ENCODE results near the gene KCNQ1. TPM values are rescaled to one million over a fixed set of nuclear protein-coding genes. Genes with fewer than 3 reads are reported as not detected.

Gene KCNQ1
- total and polyA plus RNA-seq, 2 of the 13 experiments (the other 11 are each of a cell fraction or from before 2014, with no cell fraction given) = 0.02 to 0.08 TPM

GRCh38 chr11:2795491-2795991, 350.7 kb downstream of the KCNQ1 start:
- H2AFZ ChIP-seq (ENCODE audit: low read length) = no peak overlapping the region
- H3K9ac ChIP-seq (ENCODE audit: insufficient read depth, low read depth, low read length) = no peak overlapping the region
- in situ Hi-C loops (cut with HindIII; ENCODE audit: extremely low pct_ligation_motif_present, low pct_unique_long_range_greater_than_20kb) (no loop called here), intact Hi-C loops (cut with micrococcal nuclease; ENCODE audit: unreplicated experiment) (no loop called here)
- no peaks in the 10 kb centered on the region for H3K79me2 ChIP-seq (ENCODE audit: insufficient read depth, low read length)
- no peaks in the 10 kb centered on the region for H3K9me3 ChIP-seq (ENCODE audit: low read length)
- H4K20me1 ChIP-seq (ENCODE audit: insufficient read depth, low read length) = 0 out of 2 replicates have a peak, but pooled peaks cover 2% of the 10 kb centered on the region
- no TSS peak for BruUV-seq (replicated peaks)
- no peak overlapping the region for H3K4me3 ChIP-seq (replicated peaks in 1 of 3; ENCODE audit: insufficient read depth in 1 of 3, low read depth in 2 of 3, low read length in 3 of 3)
- no peaks in the 10 kb centered on the region for H3K36me3 ChIP-seq (replicated peaks in 1 of 2; ENCODE audit: control insufficient read depth in 1 of 2, insufficient read depth in 2 of 2, low read length in 2 of 2)
- CTCF ChIA-PET (ENCODE audit: low intra/inter-chr PET ratio, low total read pairs) = no interaction called here
- no peak overlapping the region for H3K4me2 ChIP-seq (ENCODE audit: low read depth, low read length)
- 53% methylated on average over 9 of the region's 10 CpGs for WGBS (ENCODE audit: low lambda C conversion rate)
- peaks cover 7% of the 10 kb centered on the region; the same call in 1 of the 2 replicates for H3K4me1 ChIP-seq (ENCODE audit: insufficient read depth, low read length)
- DNase-seq (ENCODE audit: low spot score) (no peak), FAIRE-seq (no peak), ATAC-seq (no peak)
- H3K27me3 ChIP-seq (ENCODE audit: control insufficient read depth in 1 of 2, insufficient read depth in 2 of 2, low read length in 2 of 2) = peaks cover 14 to 75% of the 10 kb centered on the region in 2 experiments
- POLR2A ChIA-PET = no interaction called here
- H3K27ac ChIP-seq (ENCODE audit: extremely low read length, insufficient read depth, low read length) = no peak overlapping the region
- TF ChIP-seq MAFG (CRISPR knock-in tag; IDR thresholded peaks at IDR 0.05) (no peak), CENPT (CRISPR knock-in tag; IDR thresholded peaks at IDR 0.05; ENCODE audit: low read depth) (no peak), FIP1L1 (IDR thresholded peaks at IDR 0.05; ENCODE audit: borderline replicate concordance, insufficient read depth, low read depth, low read length) (no peak), ZNF713 (CRISPR knock-in tag; IDR thresholded peaks at IDR 0.05) (no peak), ZNF317 (CRISPR knock-in tag; IDR thresholded peaks at IDR 0.05) (no peak), ISL2 (CRISPR knock-in tag; IDR thresholded peaks at IDR 0.05) (no peak), ZNF430 (CRISPR knock-in tag; IDR thresholded peaks at IDR 0.05) (no peak), NR2F1 (CRISPR knock-in tag; IDR thresholded peaks at IDR 0.05) (no peak), ZNF839 (CRISPR knock-in tag; IDR thresholded peaks at IDR 0.05; ENCODE audit: borderline replicate concordance) (no peak), PBX2 (CRISPR knock-in tag; IDR thresholded peaks at IDR 0.05) (no peak), ZNF850 (CRISPR knock-in tag; conservative IDR thresholded peaks at IDR 0.05) (no peak)
- TF ChIP-seq, protein P1, sequence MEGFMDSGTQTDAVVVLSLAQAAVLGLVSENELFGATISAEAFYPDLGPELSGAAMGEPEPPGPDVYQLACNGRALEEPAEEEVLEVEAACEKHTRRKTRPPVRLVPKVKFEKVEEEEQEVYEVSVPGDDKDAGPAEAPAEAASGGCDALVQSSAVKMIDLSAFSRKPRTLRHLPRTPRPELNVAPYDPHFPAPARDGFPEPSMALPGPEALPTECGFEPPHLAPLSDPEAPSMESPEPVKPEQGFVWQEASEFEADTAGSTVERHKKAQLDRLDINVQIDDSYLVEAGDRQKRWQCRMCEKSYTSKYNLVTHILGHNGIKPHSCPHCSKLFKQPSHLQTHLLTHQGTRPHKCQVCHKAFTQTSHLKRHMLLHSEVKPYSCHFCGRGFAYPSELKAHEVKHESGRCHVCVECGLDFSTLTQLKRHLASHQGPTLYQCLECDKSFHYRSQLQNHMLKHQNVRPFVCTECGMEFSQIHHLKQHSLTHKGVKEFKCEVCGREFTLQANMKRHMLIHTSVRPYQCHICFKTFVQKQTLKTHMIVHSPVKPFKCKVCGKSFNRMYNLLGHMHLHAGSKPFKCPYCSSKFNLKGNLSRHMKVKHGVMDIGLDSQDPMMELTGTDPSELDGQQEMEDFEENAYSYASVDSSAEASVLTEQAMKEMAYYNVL (CRISPR knock-in tag; IDR thresholded peaks at IDR 0.05; ENCODE audit: borderline replicate concordance) = no peak
- TF ChIP-seq, protein P2, sequence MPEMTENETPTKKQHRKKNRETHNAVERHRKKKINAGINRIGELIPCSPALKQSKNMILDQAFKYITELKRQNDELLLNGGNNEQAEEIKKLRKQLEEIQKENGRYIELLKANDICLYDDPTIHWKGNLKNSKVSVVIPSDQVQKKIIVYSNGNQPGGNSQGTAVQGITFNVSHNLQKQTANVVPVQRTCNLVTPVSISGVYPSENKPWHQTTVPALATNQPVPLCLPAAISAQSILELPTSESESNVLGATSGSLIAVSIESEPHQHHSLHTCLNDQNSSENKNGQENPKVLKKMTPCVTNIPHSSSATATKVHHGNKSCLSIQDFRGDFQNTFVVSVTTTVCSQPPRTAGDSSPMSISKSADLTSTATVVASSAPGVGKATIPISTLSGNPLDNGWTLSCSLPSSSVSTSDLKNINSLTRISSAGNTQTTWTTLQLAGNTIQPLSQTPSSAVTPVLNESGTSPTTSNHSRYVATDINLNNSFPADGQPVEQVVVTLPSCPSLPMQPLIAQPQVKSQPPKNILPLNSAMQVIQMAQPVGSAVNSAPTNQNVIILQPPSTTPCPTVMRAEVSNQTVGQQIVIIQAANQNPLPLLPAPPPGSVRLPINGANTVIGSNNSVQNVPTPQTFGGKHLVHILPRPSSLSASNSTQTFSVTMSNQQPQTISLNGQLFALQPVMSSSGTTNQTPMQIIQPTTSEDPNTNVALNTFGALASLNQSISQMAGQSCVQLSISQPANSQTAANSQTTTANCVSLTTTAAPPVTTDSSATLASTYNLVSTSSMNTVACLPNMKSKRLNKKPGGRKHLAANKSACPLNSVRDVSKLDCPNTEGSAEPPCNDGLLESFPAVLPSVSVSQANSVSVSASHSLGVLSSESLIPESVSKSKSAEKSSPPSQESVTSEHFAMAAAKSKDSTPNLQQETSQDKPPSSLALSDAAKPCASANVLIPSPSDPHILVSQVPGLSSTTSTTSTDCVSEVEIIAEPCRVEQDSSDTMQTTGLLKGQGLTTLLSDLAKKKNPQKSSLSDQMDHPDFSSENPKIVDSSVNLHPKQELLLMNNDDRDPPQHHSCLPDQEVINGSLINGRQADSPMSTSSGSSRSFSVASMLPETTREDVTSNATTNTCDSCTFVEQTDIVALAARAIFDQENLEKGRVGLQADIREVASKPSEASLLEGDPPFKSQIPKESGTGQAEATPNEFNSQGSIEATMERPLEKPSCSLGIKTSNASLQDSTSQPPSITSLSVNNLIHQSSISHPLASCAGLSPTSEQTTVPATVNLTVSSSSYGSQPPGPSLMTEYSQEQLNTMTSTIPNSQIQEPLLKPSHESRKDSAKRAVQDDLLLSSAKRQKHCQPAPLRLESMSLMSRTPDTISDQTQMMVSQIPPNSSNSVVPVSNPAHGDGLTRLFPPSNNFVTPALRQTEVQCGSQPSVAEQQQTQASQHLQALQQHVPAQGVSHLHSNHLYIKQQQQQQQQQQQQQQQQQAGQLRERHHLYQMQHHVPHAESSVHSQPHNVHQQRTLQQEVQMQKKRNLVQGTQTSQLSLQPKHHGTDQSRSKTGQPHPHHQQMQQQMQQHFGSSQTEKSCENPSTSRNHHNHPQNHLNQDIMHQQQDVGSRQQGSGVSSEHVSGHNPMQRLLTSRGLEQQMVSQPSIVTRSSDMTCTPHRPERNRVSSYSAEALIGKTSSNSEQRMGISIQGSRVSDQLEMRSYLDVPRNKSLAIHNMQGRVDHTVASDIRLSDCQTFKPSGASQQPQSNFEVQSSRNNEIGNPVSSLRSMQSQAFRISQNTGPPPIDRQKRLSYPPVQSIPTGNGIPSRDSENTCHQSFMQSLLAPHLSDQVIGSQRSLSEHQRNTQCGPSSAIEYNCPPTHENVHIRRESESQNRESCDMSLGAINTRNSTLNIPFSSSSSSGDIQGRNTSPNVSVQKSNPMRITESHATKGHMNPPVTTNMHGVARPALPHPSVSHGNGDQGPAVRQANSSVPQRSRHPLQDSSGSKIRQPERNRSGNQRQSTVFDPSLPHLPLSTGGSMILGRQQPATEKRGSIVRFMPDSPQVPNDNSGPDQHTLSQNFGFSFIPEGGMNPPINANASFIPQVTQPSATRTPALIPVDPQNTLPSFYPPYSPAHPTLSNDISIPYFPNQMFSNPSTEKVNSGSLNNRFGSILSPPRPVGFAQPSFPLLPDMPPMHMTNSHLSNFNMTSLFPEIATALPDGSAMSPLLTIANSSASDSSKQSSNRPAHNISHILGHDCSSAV (CRISPR knock-in tag; IDR thresholded peaks at IDR 0.05; ENCODE audit: borderline replicate concordance) = no peak

All from HepG2 (cell line).